B cell (primary cell): ENCODE data around the gene PIP5K1A. TPM values are rescaled to one million over a fixed set of nuclear protein-coding genes. Genes with fewer than 3 reads are reported as not detected.
A peak's percentile ranks its signal among the peaks of the same experiment; 100 is the strongest.

Source experiments
- ATAC-seq: fragments of 200-7000 bp; cut with Tn5 transposase; one replicate; pipeline ENCODE4 v1.10.0; 2021; ENCODE audit warnings: low read depth, mild to moderate bottlenecking, moderate number of reproducible peaks, moderate library complexity
- CTCF ChIA-PET: fragments of 350-600 bp; sonication (Branson Sonifier 250); formaldehyde crosslinking; loops from one replicate; lab custom pipeline; 2021; ENCODE audit warnings: antibody characterized with exemption, inconsistent platforms; lab: Charles Lee
- POLR2A ChIA-PET: fragments of 350-600 bp; sonication (Branson Sonifier 250); formaldehyde crosslinking; loops from one replicate; lab custom pipeline; 2021; ENCODE audit warnings: antibody characterized with exemption; lab: Charles Lee
- DNase-seq: peaks from one replicate; pipeline ENCODE4 v3.0.0; 2013
- H2AFZ ChIP-seq: 2 replicates; pipeline ENCODE4 v1.6.1; 2012; ENCODE audit warnings: mild to moderate bottlenecking, low read depth, low read length; ENCODE audit not compliant: insufficient read depth, poor library complexity, severe bottlenecking
- H3K27ac ChIP-seq, 2 donors: 1 replicate in 1 of 2; 2 replicates in 1 of 2; pipeline ENCODE4 v1.5.1; 2012 to 2013; ENCODE audit warnings: low read length in 2 of 2, mild to moderate bottlenecking in 2 of 2, moderate library complexity in 1 of 2
- H3K27me3 ChIP-seq, 4 experiments: fragments of 200-600 bp in 1 of 4; sonication (generic) in 1 of 4; replicated peaks in 1 of 4; 1 replicate in 2 of 4; 2 replicates in 2 of 4; pipeline versions ENCODE4 v1.6.1 to v1.7.0; 2013 to 2016; ENCODE audit warnings: low read length in 3 of 4, mild to moderate bottlenecking in 2 of 4, mixed read lengths in 1 of 4, moderate library complexity in 1 of 4; ENCODE audit not compliant: insufficient read depth in 4 of 4, control insufficient read depth in 3 of 4; ENCODE audit errors: control extremely low read depth in 1 of 4
- H3K36me3 ChIP-seq, 2 experiments: replicated peaks in 1 of 2; 1 replicate in 1 of 2; 2 replicates in 1 of 2; pipeline versions ENCODE4 v1.6.1 to v1.7.1; 2013; ENCODE audit warnings: low read length in 1 of 2; ENCODE audit not compliant: insufficient read depth in 2 of 2, control insufficient read depth in 1 of 2; ENCODE audit errors: control extremely low read depth in 1 of 2, extremely low read depth in 1 of 2
- H3K4me1 ChIP-seq, 2 donors: fragments of 200-600 bp in 1 of 2; sonication (generic) in 1 of 2; 1 replicate in 1 of 2; 2 replicates in 1 of 2; pipeline versions ENCODE4 v1.5.1 to v1.6.1; 2013 to 2017; ENCODE audit warnings: low read length in 2 of 2; ENCODE audit not compliant: control insufficient read depth in 2 of 2, insufficient read depth in 2 of 2
- H3K4me2 ChIP-seq: replicated peaks from 2 replicates; pipeline ENCODE3; 2012; ENCODE audit warnings: mild to moderate bottlenecking, low read depth, low read length; ENCODE audit not compliant: poor library complexity, severe bottlenecking
- H3K4me3 ChIP-seq, 5 experiments: fragments of 200-600 bp in 1 of 5; sonication (generic) in 1 of 5; 1 replicate in 3 of 5; 2 replicates in 2 of 5; pipeline versions ENCODE4 v1.5.1 to v1.7.0; 2011 to 2016; ENCODE audit warnings: low read length in 4 of 5, mild to moderate bottlenecking in 4 of 5, low read depth in 2 of 5, control low read depth in 1 of 5, moderate library complexity in 1 of 5; ENCODE audit not compliant: insufficient read depth in 1 of 5; ENCODE audit errors: control extremely low read depth in 1 of 5, extremely low read depth in 1 of 5
- H3K79me2 ChIP-seq: fragments of 200-600 bp; sonication (generic); one replicate; pipeline ENCODE4 v1.6.0; 2016; ENCODE audit warnings: low read length; ENCODE audit not compliant: control insufficient read depth, insufficient read depth
- H3K9ac ChIP-seq: fragments of 200-600 bp; sonication (generic); 2 replicates; pipeline ENCODE4 v1.6.1; 2017; ENCODE audit warnings: mild to moderate bottlenecking, low read length, moderate library complexity
- H3K9me3 ChIP-seq, 3 donors: one replicate each; pipeline versions ENCODE4 v1.6.1 to v1.7.1; 2013; ENCODE audit warnings: low read length in 2 of 3; ENCODE audit not compliant: control insufficient read depth in 2 of 3, insufficient read depth in 1 of 3; ENCODE audit errors: control extremely low read depth in 1 of 3
- H4K20me1 ChIP-seq: 2 replicates; pipeline ENCODE4 v1.6.0; 2012; ENCODE audit warnings: mild to moderate bottlenecking, low read length; ENCODE audit not compliant: insufficient read depth, control insufficient read depth, poor library complexity, severe bottlenecking
- H3K27ac Mint-ChIP-seq: one replicate; pipeline ENCODE4 v1.8.0; 2021; ENCODE audit warnings: mixed read lengths
- H3K27me3 Mint-ChIP-seq: one replicate; pipeline ENCODE4 v1.8.0; 2021; ENCODE audit warnings: mixed read lengths
- H3K4me1 Mint-ChIP-seq: one replicate; pipeline ENCODE4 v1.8.0; 2021; ENCODE audit warnings: mixed read lengths
- H3K4me3 Mint-ChIP-seq: one replicate; pipeline ENCODE4 v1.8.0; 2021; ENCODE audit warnings: mixed read lengths
- H3K9me3 Mint-ChIP-seq: one replicate; pipeline ENCODE4 v1.8.0; 2022; ENCODE audit warnings: mixed read lengths; ENCODE audit not compliant: insufficient read depth
- EZH2 ChIP-seq: IDR thresholded peaks from 2 replicates; pipeline ENCODE4 v1.6.1; 2012; ENCODE audit warnings: borderline replicate concordance, low read depth, mild to moderate bottlenecking, moderate library complexity, low read length; ENCODE audit not compliant: insufficient read depth, poor library complexity, severe bottlenecking
- WGBS: methylation state at CpG from one replicate; pipeline ENCODE4 v1.1.5; 2013; ENCODE audit warnings: missing lambda C conversion rate; ENCODE audit not compliant: insufficient coverage; 5-methylcytosine and 5-hydroxymethylcytosine counted together
- intact Hi-C: fragments of 100-400 bp; cut with micrococcal nuclease; formaldehyde crosslinking; loops from one replicate; pipeline ENCODE4 v1.10.0; 2022
- polyA plus RNA-seq: library from polyadenylated mRNA; depleted of rRNA; stranded (reverse); fragments of >200 nt; gene quantifications from 2 replicates; pipeline ENCODE4 v1.2.3, GENCODE V29; 2012
- total RNA-seq, 2 donors: library from RNA; stranded (reverse); fragments of 120-200 nt in 1 of 2; gene quantifications; 1 replicate in 1 of 2; 2 replicates in 1 of 2; pipeline versions ENCODE4 v1.2.3 to v1.2.4, GENCODE V29; 2013 to 2022
- TF ChIP-seq, protein P1 (sequence below): fragments of 200-600 bp; IDR thresholded peaks from one replicate; pipeline ENCODE4 v1.8.0; 2022; ENCODE audit warnings: antibody characterized with exemption, mild to moderate bottlenecking

Gene PIP5K1A
- total and polyA plus RNA-seq, 2 donors (not counting 1 experiment from before 2014, with no cell fraction given): 59.4 to 78.4 TPM

DNA sequence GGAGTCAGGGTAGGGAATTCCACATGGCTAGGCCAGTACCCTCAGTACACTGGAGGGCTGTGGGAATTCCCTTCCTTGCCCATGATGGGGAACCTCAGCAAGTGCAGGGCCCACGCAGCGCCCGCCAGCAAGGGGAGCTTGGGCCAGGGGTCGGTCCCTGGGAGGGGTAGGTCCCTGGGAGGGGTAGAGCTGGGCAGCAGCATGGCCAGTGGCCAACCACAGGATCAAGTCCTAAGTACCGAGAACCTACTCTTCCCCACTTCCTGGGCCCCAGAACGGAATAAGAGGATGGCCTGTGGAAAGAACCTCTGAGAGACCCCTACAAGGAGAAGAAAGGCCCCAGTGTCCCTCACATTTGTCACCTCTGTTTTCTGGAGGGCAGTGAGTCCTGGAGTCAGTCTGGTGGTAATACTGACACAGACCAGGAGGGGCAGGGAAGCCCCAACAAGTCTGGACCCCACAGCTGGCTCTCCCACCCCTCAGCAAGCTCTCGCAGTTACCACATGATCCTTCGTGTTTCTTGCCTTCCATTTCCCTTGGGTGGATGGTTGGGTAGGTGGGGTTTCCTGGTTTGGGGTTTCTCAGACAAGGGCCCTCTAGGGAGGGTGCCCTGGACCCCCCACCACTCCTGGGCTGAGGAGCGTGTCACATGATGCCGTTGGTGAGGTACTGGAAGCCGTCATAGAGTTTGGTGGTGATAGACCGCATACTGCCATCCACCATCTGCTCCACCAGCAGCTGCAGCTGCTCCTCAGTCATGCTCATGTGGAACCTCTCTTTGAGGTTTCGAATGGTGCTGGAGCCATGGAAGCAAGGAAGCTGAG lies 94.1 kb downstream of the PIP5K1A start:
- DNase-seq: peak; percentile 49
- H3K4me1 Mint-ChIP-seq: peaks cover 16% of the 10 kb centered on the region
- H3K27me3 Mint-ChIP-seq: no peaks in the 10 kb centered on the region
- Histone ChIP-seq H3K36me3 (peaks cover 0 to 94% of the 10 kb centered on the region in 2 experiments), H3K4me2 (no peak overlapping the region), H2AFZ (no peak overlapping the region), H4K20me1 (peaks cover 49% of the 10 kb centered on the region), H3K4me3 (no peak overlapping the region), H3K9me3 (no peaks in the 10 kb centered on the region), H3K9ac (no peak overlapping the region), H3K27me3 (no peaks in the 10 kb centered on the region), H3K27ac (peak overlapping the region; percentile 24 to 66), H3K4me1 (peaks cover 0 to 4% of the 10 kb centered on the region in 2 donors), H3K79me2 (peaks cover 27% of the 10 kb centered on the region)
- ATAC-seq: peak; percentile 41
- 35% methylated on average over 4 of the region's 13 CpGs for WGBS
- peak overlapping the region; percentile 74 for H3K27ac Mint-ChIP-seq
- no peak overlapping the region for H3K4me3 Mint-ChIP-seq
- no peaks in the 10 kb centered on the region for H3K9me3 Mint-ChIP-seq
- ChIA-PET POLR2A (interaction anchor here (0.8 to 1.5 kb wide), 3 partner anchors 9 to 305 kb away, joined by 3 read pairs; no protein-coding TSS in a partner anchor), CTCF (interaction anchor here (1.1 to 1.8 kb wide), 3 partner anchors 8 to 13 kb away, joined by 3 to 5 read pairs (median 3); no protein-coding TSS in a partner anchor)
- TF ChIP-seq EZH2: no peak
- TF ChIP-seq, protein P1, sequence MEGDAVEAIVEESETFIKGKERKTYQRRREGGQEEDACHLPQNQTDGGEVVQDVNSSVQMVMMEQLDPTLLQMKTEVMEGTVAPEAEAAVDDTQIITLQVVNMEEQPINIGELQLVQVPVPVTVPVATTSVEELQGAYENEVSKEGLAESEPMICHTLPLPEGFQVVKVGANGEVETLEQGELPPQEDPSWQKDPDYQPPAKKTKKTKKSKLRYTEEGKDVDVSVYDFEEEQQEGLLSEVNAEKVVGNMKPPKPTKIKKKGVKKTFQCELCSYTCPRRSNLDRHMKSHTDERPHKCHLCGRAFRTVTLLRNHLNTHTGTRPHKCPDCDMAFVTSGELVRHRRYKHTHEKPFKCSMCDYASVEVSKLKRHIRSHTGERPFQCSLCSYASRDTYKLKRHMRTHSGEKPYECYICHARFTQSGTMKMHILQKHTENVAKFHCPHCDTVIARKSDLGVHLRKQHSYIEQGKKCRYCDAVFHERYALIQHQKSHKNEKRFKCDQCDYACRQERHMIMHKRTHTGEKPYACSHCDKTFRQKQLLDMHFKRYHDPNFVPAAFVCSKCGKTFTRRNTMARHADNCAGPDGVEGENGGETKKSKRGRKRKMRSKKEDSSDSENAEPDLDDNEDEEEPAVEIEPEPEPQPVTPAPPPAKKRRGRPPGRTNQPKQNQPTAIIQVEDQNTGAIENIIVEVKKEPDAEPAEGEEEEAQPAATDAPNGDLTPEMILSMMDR: peak; percentile 23
- intact Hi-C loops: no loop called here

DNA sequence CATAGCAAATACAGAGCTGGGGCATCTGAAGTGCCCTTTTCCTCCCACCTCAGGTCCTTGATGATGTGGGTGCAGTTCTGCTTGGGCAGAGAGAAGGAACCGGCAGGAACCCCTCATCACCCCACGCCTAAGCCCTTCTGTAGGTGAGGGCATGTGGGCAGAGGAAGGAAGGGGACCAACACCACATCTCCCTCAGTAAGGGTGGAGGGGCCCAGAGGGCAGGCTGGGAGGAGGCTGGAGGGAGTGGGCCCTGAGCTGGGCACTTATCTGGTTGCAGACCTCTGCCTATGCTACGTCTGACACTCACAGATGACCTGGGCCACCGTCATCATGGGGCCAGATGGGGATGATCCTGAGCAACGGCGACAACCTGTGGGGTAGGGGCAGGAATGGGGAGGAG lies 94.7 kb downstream of the PIP5K1A start:
- Histone ChIP-seq H3K79me2 (peaks cover 25% of the 10 kb centered on the region), H3K4me3 (no peak overlapping the region), H3K27me3 (no peaks in the 10 kb centered on the region), H3K36me3 (peaks cover under 1 to 94% of the 10 kb centered on the region in 2 experiments), H4K20me1 (peaks cover 42% of the 10 kb centered on the region), H3K4me1 (peaks cover 0 to 4% of the 10 kb centered on the region in 2 donors), H3K4me2 (no peak overlapping the region), H3K9ac (no peak overlapping the region), H3K27ac (peak overlapping the region; percentile 24 to 66), H2AFZ (no peak overlapping the region), H3K9me3 (no peaks in the 10 kb centered on the region)
- CTCF ChIA-PET: interaction anchor here (0.8 to 1.8 kb wide), 4 partner anchors 8 to 42 kb away, joined by 3 to 5 read pairs (median 3); no protein-coding TSS in a partner anchor
- DNase-seq (no peak), ATAC-seq (no peak)
- no CpG with 5 or more reads among the region's 6 CpGs for WGBS
- TF ChIP-seq, protein P1: no peak
- no peak for TF ChIP-seq EZH2
- POLR2A ChIA-PET: interaction anchor here (0.9 to 1.5 kb wide), 2 partner anchors 10 to 304 kb away, joined by 3 read pairs; no protein-coding TSS in a partner anchor
- no peaks in the 10 kb centered on the region for H3K9me3 Mint-ChIP-seq
- intact Hi-C loops: no loop called here
- H3K27ac Mint-ChIP-seq: peak overlapping the region; percentile 74
- peaks cover 16% of the 10 kb centered on the region for H3K4me1 Mint-ChIP-seq
- H3K4me3 Mint-ChIP-seq: no peak overlapping the region
- H3K27me3 Mint-ChIP-seq: no peaks in the 10 kb centered on the region
